Measurements from ENCODE around the gene SDF2. TPM values are rescaled to one million over a fixed set of nuclear protein-coding genes. Genes with fewer than 3 reads are reported as not detected.

Gene SDF2
- total RNA-seq, 1 experiment from 2014 or later: 47.3 TPM

DNA sequence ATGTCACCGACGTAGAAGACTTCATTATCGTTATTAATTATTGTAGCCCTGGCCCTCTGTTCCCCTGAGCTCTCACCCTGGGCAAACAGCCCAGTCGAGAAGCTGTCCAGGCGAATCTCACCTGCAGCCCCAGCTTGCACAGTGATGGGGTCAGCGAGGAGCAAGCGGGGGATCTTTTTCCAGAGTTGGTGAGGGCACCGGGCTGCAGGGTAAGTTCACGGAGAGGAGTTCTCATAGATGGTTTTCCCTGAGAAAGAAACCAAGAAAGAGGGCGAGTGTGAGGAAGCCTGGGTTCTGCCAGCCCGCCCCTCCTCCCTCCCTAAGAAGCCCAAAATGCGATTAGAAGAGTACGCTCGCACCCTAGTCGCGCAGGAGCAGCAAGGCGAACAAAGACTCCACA, 63.3 kb downstream of the SDF2 start:
- no peak for DNase-seq
- Histone ChIP-seq H3K27me3 (ENCODE audit: control insufficient read depth, insufficient read depth, low read length) (no peaks in the 10 kb centered on the region), H3K36me3 (replicated peaks; ENCODE audit: control insufficient read depth, insufficient read depth, low read length) (peaks cover 1% of the 10 kb centered on the region), H3K4me3 (ENCODE audit: insufficient read depth, low read depth, low read length) (peak overlapping the region; percentile 70)

Other genes starting within 250 kb of the SDF2 start
- gene SLC13A2, start 188.3 kb downstream of the SDF2 start, total RNA-seq (2014; rRNA removed; shearing (Covaris generic)): not detected in 2 replicates
- gene FOXN1, start 155.6 kb downstream of the SDF2 start, total RNA-seq (2014; rRNA removed; shearing (Covaris generic)): not detected in 2 replicates
- 87.6 and 96.3 TPM in 2 replicates for gene UNC119, start 109.3 kb downstream of the SDF2 start, total RNA-seq (2014; rRNA removed; shearing (Covaris generic))
- gene PIGS, start 90.4 kb downstream of the SDF2 start, total RNA-seq (2014; rRNA removed; shearing (Covaris generic)): 41.8 and 48.4 TPM in 2 replicates
- gene ALDOC, start 85.0 kb downstream of the SDF2 start, total RNA-seq (2014; rRNA removed; shearing (Covaris generic)): 69.9 and 117 TPM in 2 replicates
- gene SPAG5, start 62.9 kb downstream of the SDF2 start, total RNA-seq (2014; rRNA removed; shearing (Covaris generic)): 153 and 166 TPM in 2 replicates
- gene RSKR, start 47.7 kb downstream of the SDF2 start, total RNA-seq (2014; rRNA removed; shearing (Covaris generic)): 12.2 and 14.7 TPM in 2 replicates
- 86.6 and 97.0 TPM in 2 replicates for gene BLTP2, start 16.7 kb downstream of the SDF2 start, total RNA-seq (2014; rRNA removed; shearing (Covaris generic))
- gene SUPT6H, start 299 bp upstream of the SDF2 start, total RNA-seq (2014; rRNA removed; shearing (Covaris generic)): 25.1 and 32.4 TPM in 2 replicates
- 13.9 and 23.7 TPM in 2 replicates for gene PROCA1, start 50.0 kb upstream of the SDF2 start, total RNA-seq (2014; rRNA removed; shearing (Covaris generic))
- gene RAB34, start 56.0 kb upstream of the SDF2 start, total RNA-seq (2014; rRNA removed; shearing (Covaris generic)): 209 and 284 TPM in 2 replicates
- gene RPL23A, start 58.1 kb upstream of the SDF2 start, total RNA-seq (2014; rRNA removed; shearing (Covaris generic)): 778 and 823 TPM in 2 replicates
- gene TLCD1, start 64.3 kb upstream of the SDF2 start, total RNA-seq (2014; rRNA removed; shearing (Covaris generic)): 15.6 and 21.4 TPM in 2 replicates
- gene NEK8, start 66.9 kb upstream of the SDF2 start, total RNA-seq (2014; rRNA removed; shearing (Covaris generic)): 10.9 and 12.5 TPM in 2 replicates
- 159 and 216 TPM in 2 replicates for gene TRAF4, start 82.1 kb upstream of the SDF2 start, total RNA-seq (2014; rRNA removed; shearing (Covaris generic))
- 32.4 and 46.7 TPM in 2 replicates for gene FAM222B, start 180.9 kb upstream of the SDF2 start, total RNA-seq (2014; rRNA removed; shearing (Covaris generic))
- gene ERAL1, start 193.1 kb upstream of the SDF2 start, total RNA-seq (2014; rRNA removed; shearing (Covaris generic)): 63.7 and 71.9 TPM in 2 replicates
- 76.9 and 84.7 TPM in 2 replicates for gene FLOT2, start 235.8 kb upstream of the SDF2 start, total RNA-seq (2014; rRNA removed; shearing (Covaris generic))
- gene DHRS13, start 241.2 kb upstream of the SDF2 start, total RNA-seq (2014; rRNA removed; shearing (Covaris generic)): 11.9 and 17.0 TPM in 2 replicates